Keratinocyte (primary cell): ENCODE data around the gene GJB6. TPM values are rescaled to one million over a fixed set of nuclear protein-coding genes. Genes with fewer than 3 reads are reported as not detected.

Experiments used
- DNase-seq: peaks from one replicate; pipeline ENCODE4 v3.0.0-alpha.2; 2011; ENCODE audit warnings: low read depth, missing footprints, low spot score
- FAIRE-seq: peaks from 2 replicates; lab custom pipeline; 2011; peaks lifted over from hg19 to GRCh38; lab: Jason Lieb, UNC
- H2AFZ ChIP-seq: 2 replicates; pipeline ENCODE4 v1.6.0; 2012; ENCODE audit warnings: low read length, control low read depth, inconsistent platforms; ENCODE audit not compliant: control insufficient read depth
- H3K27ac ChIP-seq: 2 replicates; pipeline ENCODE4 v1.5.1; 2011; ENCODE audit warnings: low read length; ENCODE audit not compliant: control insufficient read depth, insufficient read depth
- H3K27me3 ChIP-seq: 3 replicates; pipeline ENCODE4 v1.6.0; 2011; ENCODE audit warnings: low read length; ENCODE audit not compliant: control insufficient read depth, insufficient read depth; ENCODE audit errors: extremely low read depth
- H3K36me3 ChIP-seq, 2 experiments: 2 replicates in 1 of 2; 3 replicates in 1 of 2; pipeline ENCODE4 v1.5.1; 2011; ENCODE audit warnings: low read length in 2 of 2, mild to moderate bottlenecking in 1 of 2; ENCODE audit not compliant: control insufficient read depth in 2 of 2, insufficient read depth in 2 of 2; ENCODE audit errors: extremely low read depth in 1 of 2
- H3K4me1 ChIP-seq: 3 replicates; pipeline ENCODE4 v1.5.1; 2011; ENCODE audit warnings: low read length; ENCODE audit not compliant: control insufficient read depth, insufficient read depth; ENCODE audit errors: extremely low read depth
- H3K4me2 ChIP-seq: 3 replicates; pipeline ENCODE4 v1.6.0; 2011; ENCODE audit warnings: low read depth, low read length; ENCODE audit not compliant: control insufficient read depth, insufficient read depth; ENCODE audit errors: extremely low read depth
- H3K4me3 ChIP-seq, 3 experiments: fragments of 200-600 bp in 1 of 3; sonication (generic) in 1 of 3; 2 replicates in 2 of 3; 3 replicates in 1 of 3; pipeline ENCODE4 v1.5.1; 2011 to 2016; ENCODE audit warnings: low read length in 3 of 3, mild to moderate bottlenecking in 3 of 3, control low read depth in 2 of 3, inconsistent platforms in 1 of 3, low read depth in 1 of 3, mixed read lengths in 1 of 3, mixed run types in 1 of 3, moderate library complexity in 1 of 3; ENCODE audit not compliant: control insufficient read depth in 2 of 3, insufficient read depth in 2 of 3; ENCODE audit errors: extremely low read depth in 1 of 3
- H3K79me2 ChIP-seq: 2 replicates; pipeline ENCODE4 v1.6.0; 2012; ENCODE audit warnings: low read length; ENCODE audit not compliant: control insufficient read depth, insufficient read depth
- H3K9ac ChIP-seq: 3 replicates; pipeline ENCODE4 v1.6.0; 2011; ENCODE audit warnings: low read length; ENCODE audit not compliant: control insufficient read depth, insufficient read depth; ENCODE audit errors: extremely low read depth
- H3K9me1 ChIP-seq: 3 replicates; pipeline ENCODE4 v1.6.0; 2011; ENCODE audit warnings: low read length; ENCODE audit not compliant: control insufficient read depth, insufficient read depth; ENCODE audit errors: extremely low read depth
- H3K9me3 ChIP-seq: 2 replicates; pipeline ENCODE4 v1.5.1; 2012; ENCODE audit warnings: low read depth, low read length; ENCODE audit not compliant: control insufficient read depth
- H4K20me1 ChIP-seq: 3 replicates; pipeline ENCODE4 v1.6.0; 2011; ENCODE audit warnings: low read length; ENCODE audit not compliant: control insufficient read depth, insufficient read depth; ENCODE audit errors: extremely low read depth
- CTCF ChIP-seq, 3 experiments: IDR thresholded peaks in 1 of 3; conservative IDR thresholded peaks in 1 of 3; optimal IDR thresholded peaks in 1 of 3; 2 replicates in 2 of 3; 3 replicates in 1 of 3; pipeline versions ENCODE3 to v1.5.1; 2011; ENCODE audit warnings: low read length in 3 of 3, mild to moderate bottlenecking in 3 of 3, moderate library complexity in 2 of 3, control low read depth in 1 of 3, inconsistent platforms in 1 of 3; ENCODE audit not compliant: insufficient read depth in 2 of 3; ENCODE audit errors: extremely low read depth in 1 of 3
- EZH2 ChIP-seq: IDR thresholded peaks from one replicate; pipeline ENCODE4 v1.6.1; 2012; ENCODE audit warnings: inconsistent platforms, mild to moderate bottlenecking, low read length, moderate library complexity
- dilution Hi-C: fragments of 300-500 bp; cut with MboI; formaldehyde crosslinking; loops from one replicate; pipeline ENCODE4 v1.7.0; 2020; ENCODE audit warnings: low sequenced_read_pairs; ENCODE audit not compliant: extremely low pct_ligation_motif_present
- polyA plus RNA-seq, 5 experiments: library from polyadenylated mRNA; depleted of rRNA in 3 of 5; stranded (reverse) in 3 of 5; stranded (forward) in 1 of 5; unstranded in 1 of 5; fragments of >200 nt; gene quantifications; 1 replicate in 1 of 5; 2 replicates in 3 of 5; 3 replicates in 1 of 5; pipeline versions ENCODE4 v1.2.1 to v1.2.3, GENCODE V29; 2011 to 2012; ENCODE audit warnings: missing spikeins in 2 of 5, low read depth in 1 of 5, low replicate concordance in 1 of 5

GJB6 gene
- polyA plus RNA-seq, 1 donor (not counting 4 experiments of a cell fraction or from before 2014, with no cell fraction given): 11.2 TPM

- Histone ChIP-seq H3K36me3 (no peaks in the 10 kb centered on the region), H3K4me2 (no peak overlapping the region), H3K4me1 (peaks cover 3% of the 10 kb centered on the region), H3K27me3 (peaks cover under 1% of the 10 kb centered on the region), H3K79me2 (no peaks in the 10 kb centered on the region), H3K4me3 (no peak overlapping the region), H4K20me1 (no peaks in the 10 kb centered on the region), H3K9me1 (no peaks in the 10 kb centered on the region), H3K9ac (no peak overlapping the region), H2AFZ (no peak overlapping the region), H3K27ac (no peak overlapping the region), H3K9me3 (no peaks in the 10 kb centered on the region)
- TF ChIP-seq CTCF (optimal IDR thresholded peaks at IDR 0.05 in 1 of 3, IDR thresholded peaks at IDR 0.05 in 1 of 3, conservative IDR thresholded peaks at IDR 0.05 in 1 of 3; ENCODE audit: extremely low read depth in 1 of 3, insufficient read depth in 2 of 3, low read length in 3 of 3) (no peak), EZH2 (no peak)
- dilution Hi-C loops: no loop called here
- no peak for FAIRE-seq
- DNase-seq: no peak
Observed at GRCh38 chr13:20227730-20228129, 4.4 kb downstream of the GJB6 start.

- no peaks in the 10 kb centered on the region for H3K9me3 ChIP-seq
- no peak overlapping the region for H3K4me3 ChIP-seq
- no peak for DNase-seq
- H3K9ac ChIP-seq: no peak overlapping the region
- FAIRE-seq: no peak
- H3K27ac ChIP-seq: no peak overlapping the region
- H4K20me1 ChIP-seq: no peaks in the 10 kb centered on the region
- H3K36me3 ChIP-seq: no peaks in the 10 kb centered on the region
- H3K79me2 ChIP-seq: no peaks in the 10 kb centered on the region
- H3K27me3 ChIP-seq: no peaks in the 10 kb centered on the region
- no peak overlapping the region for H3K4me2 ChIP-seq
- H3K9me1 ChIP-seq: no peaks in the 10 kb centered on the region
- H2AFZ ChIP-seq: no peak overlapping the region
- no peak for TF ChIP-seq CTCF (optimal IDR thresholded peaks at IDR 0.05 in 1 of 3, IDR thresholded peaks at IDR 0.05 in 1 of 3, conservative IDR thresholded peaks at IDR 0.05 in 1 of 3; ENCODE audit: extremely low read depth in 1 of 3, insufficient read depth in 2 of 3, low read length in 3 of 3)
- TF ChIP-seq EZH2: no peak
- dilution Hi-C loops: no loop called here
- H3K4me1 ChIP-seq: no peaks in the 10 kb centered on the region
Observed at GRCh38 chr13:20227288-20227687, 4.8 kb downstream of the GJB6 start.
